Measurements from ENCODE around the gene ARHGAP25.

The ARHGAP25 gene

DNA sequence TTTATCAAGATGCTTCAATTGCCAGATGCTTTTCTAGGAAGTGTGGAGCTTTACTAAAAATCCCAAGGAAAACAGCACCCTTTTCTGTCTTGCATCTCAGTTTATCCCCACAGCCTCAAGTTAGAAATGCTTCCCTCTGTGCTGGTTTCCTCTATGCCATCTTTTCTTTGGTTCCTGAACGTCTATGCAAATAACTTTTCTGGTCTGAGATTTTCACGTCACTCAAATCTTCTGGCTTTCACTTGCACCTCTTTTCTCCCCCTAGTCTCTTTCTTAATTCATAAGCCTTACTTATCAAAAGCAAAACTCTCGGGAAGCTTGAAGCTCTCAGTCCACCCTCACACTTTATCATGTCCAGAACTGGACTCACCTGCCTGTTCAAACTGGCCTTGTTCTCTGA is 33.9 kb downstream of the ARHGAP25 start:
- DNase-seq = no peak

DNA sequence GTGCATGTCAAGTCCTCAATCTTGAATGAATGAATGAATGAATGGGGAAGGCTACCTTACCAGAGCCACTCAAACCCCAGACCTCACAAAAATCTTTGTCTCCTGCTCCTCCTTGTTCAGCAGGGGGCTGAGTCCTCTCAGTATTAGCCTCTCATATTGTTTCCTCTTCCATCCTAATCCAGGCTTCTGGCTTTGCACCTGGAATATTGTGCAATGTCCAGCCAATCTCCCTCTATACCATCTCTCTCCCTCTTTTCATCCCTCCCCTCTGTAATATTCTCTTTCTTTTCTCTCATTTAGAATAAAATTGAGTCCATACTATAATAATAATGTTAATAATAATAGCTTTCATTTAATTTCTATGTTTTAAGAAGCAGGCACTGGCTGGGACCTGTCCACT is 34.3 kb downstream of the ARHGAP25 start:
- DNase-seq = no peak

GRCh38 chr2:68769586-68770270 is 35.1 kb downstream of the ARHGAP25 start:
- peak; percentile 47 for DNase-seq

DNA sequence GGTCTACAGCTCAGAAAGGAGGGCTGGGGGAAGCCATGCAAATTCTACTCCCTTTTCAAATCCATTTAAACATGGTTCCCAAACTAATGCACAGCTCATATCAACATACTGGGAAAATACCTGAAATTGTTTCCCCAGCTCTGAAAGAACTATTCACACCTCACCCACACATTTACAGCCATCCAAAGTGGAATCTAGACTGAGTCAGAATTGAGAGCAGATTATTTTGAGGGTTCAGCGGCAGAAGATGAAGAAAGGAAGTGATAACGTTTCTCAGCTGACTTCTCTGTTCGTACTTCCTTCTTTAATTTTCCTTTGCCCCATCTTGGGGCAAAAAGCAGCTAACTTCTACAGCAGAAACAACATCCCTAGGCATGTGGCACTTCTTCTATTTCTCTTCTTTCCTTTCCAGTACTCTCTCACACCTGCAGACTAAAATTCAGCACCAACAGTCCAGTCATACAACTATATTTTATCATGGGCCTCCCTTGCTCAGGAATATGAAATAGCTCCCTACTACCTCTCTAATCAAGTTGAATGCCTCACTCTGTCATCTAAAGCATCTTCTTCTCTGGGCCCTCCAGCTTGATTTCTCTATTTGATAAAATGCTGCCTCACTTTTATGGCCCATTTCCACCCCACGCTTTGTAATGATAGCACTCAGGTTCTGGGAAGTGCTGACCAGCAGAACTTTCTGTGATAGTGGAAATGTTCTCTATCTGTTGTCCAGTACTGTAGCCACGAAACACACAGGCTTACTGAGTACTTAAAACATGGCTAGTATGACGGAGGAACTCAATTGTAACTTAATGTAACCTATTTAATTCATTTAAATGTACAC is 35.9 kb downstream of the ARHGAP25 start:
- DNase-seq = peak; percentile 50

GRCh38 chr2:68771211-68771751 is 36.7 kb downstream of the ARHGAP25 start:
- no peak for DNase-seq

DNA sequence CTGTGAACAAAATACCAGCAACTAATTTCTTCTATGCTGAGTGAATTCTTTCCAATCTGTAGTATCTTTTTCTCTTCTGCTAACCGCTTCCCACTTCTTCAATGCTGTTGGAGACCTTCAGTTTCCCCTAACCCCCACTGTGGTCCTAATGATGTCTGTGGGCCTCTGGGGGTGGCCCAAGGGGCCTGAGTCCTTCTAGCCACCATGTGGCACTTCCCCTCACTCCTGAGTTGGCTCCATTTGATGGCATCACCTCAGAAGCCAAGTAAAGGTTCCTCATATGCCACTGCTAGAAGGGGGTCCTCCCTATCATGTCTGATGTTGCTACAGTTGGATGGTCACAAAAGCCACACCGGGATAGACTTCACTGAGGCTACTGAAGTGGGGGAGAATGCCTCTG is 37.5 kb downstream of the ARHGAP25 start:
- no peak for DNase-seq

- DNase-seq = peak; percentile 68
These were observed 40.1 kb downstream of the ARHGAP25 start for GRCh38 chr2:68774569-68775271.

GRCh38 chr2:68775272-68775842 is 40.7 kb downstream of the ARHGAP25 start:
- DNase-seq = no peak

DNA sequence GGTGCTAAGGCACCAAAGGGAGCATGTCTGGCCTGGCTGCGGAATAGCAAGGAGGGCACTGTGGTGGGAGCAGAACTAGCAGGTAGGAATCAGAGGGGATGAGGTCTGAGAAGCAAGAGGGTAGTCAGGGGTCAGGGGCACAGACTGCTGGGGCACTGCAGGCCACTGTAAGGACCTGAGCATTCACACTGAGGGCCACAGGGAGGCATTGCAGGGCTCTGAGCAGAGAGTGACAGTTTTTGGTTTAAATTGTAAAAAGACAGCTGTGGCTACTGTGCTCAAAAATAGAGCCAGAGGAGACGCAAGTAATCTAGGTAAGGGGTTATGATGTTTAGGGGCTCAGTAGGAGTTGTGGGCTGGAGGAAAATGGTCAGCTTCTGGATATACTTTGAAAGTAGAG is 41.5 kb downstream of the ARHGAP25 start:
- no peak for DNase-seq

GRCh38 chr2:68779595-68779994 is 45.0 kb downstream of the ARHGAP25 start:
- DNase-seq = no peak

DNA sequence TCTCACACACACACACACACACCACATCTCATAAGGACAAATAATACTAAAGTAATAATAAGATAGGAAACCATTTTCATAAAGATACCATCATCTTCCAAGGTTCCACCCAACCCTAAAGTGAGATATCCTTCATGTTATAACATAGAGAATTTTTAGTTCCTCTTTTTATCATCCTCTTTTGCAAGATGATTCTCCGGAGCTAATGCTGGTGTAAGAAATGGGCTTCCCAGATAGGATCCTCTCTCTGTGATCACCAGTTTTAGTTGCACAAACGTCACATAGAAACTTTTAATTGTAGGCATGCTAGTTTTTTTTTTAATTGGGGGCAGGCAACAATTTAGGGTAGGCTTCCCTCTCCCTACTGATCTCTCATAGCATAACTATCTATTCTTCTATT is 49.6 kb downstream of the ARHGAP25 start:
- DNase-seq = no peak

GRCh38 chr2:68784915-68785314 is 50.3 kb downstream of the ARHGAP25 start:
- DNase-seq = no peak

- DNase-seq = no peak
These were observed 52.7 kb downstream of the ARHGAP25 start for GRCh38 chr2:68787356-68787755.

DNA sequence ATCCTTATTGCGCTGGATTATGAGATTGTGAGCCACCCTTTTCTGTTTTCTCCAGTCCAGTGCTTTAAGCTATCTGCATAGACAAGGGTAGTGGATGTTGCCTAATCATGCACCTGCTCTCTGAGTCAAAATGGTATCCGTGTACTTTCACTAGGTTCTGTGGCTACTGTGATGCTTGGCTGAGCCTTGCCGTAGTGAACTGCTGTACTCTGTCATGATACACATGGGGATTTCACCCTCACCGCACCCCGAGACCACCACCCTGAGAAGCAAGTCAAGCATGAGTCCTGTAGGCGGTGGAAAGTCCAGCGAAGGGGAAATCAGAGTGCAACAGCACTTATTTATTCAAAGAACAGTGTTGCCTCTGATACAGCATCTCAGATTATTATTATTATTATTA is 55.0 kb downstream of the ARHGAP25 start:
- peak; percentile 29 for DNase-seq

GRCh38 chr2:68790600-68790999 is 56.0 kb downstream of the ARHGAP25 start:
- no peak for DNase-seq

GRCh38 chr2:68791914-68792313 is 57.3 kb downstream of the ARHGAP25 start:
- no peak for DNase-seq

DNA sequence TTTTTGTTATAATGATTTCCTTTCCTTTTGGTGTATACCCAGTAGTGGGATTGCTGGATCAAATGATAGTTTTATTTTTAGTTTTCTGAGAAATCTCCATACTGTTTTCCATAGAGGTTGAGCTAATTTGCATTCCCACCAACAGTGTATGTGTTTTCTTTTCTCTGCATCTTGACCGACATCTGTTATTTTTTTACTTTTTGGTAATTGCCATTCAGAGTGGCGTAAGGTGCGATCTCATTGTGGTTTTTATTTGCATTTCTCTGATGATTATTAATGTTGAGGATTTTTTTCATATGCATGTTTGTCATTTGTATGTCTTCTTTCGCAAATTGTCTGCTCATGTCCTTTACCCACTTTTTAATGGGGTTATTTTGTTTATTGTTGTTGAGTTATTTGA is 58.1 kb downstream of the ARHGAP25 start:
- DNase-seq = no peak

GRCh38 chr2:68796295-68796905 is 61.8 kb downstream of the ARHGAP25 start:
- peak; percentile 40 for DNase-seq

DNA sequence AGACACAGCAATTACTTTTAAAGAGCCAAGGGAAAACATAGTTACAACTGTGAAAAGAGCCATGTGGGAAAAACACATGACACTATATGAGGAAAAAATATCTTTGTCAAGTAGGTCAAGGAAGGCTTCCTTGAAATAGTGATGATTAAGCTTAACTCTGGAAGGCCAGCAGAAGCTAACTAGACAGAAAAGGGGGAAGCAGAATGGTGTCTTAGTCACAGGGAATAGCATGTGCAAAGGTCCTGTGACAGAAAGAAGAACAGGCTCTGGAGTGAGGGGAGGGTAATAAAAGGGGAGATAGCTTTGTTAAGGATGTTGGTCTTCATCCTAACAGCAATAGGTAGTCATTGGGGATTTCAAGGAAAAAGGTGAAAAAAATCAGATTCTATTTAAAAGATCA is 64.0 kb downstream of the ARHGAP25 start:
- no peak for DNase-seq

DNA sequence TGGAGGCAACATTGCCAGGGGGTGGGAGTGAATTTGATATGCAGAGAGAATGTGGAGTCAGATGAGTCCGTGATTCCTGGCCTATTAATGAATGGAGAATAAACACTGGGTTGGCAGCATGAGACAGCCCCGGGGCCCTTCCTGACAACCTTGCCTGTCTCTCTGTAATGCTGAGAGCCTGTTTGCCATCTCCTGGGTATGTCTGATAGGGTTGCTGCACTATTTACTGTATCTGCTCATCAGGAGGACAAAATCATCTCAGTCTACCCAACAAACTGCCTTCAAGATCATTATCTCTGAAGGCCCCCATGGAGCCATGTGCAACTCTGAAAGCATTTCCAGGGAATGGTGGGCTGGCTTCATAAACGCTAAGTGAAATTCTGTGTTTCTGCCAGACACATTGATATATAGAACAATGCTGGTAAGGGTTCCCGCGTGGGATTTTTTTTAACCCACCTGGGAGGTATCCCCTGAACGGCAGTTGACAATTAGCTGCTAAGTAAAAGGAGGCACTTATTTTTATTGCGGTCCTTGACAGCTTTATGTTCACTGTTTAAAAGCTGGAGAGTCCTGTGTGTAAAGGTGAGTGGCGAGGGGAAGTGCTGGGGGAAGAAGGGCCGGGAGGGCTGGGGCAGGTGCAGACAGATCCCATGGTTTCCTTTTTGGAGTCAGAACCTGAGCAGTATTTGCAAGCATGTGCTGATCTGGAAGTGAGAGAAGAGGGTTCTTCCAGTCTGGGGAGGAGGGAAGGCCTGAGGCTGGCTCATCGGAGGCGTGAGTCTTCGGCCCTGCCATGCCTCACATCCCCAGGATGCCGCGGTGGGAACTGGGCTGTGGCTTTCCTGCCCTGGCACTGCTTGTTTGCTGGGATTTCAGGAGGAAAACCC is 64.8 kb downstream of the ARHGAP25 start:
- DNase-seq = no peak

DNA sequence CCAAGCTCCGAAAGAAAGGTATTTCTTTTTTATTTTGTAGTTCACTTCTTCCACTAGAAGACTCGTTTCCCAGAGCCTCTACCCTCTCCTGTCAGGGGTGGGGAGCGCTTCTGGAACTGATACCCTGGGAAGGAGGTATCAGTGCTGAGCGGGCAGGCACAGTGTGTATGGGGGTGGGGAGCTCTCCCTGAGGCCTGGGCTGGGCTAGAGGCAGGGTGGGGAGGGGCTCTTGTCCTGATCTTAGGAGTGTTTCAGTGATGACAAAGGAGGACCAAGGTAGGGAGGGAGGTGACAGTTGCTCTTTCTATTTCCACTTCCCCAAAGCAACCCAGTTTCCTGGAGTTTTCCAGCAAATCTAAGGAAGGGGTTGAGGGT is 65.4 kb downstream of the ARHGAP25 start:
- DNase-seq = no peak

- no peak for DNase-seq
These were observed 65.9 kb downstream of the ARHGAP25 start for GRCh38 chr2:68800517-68800916.
